Rectal smooth muscle tissue (tissue), 1 donor: ENCODE data around the gene DOC2B.

Experiments
- H3K27ac ChIP-seq: one replicate; pipeline ENCODE4 v1.7.0; 2013; ENCODE audit warnings: low read depth, low read length, inconsistent platforms
- H3K27me3 ChIP-seq: one replicate; pipeline ENCODE4 v1.7.0; 2013; ENCODE audit warnings: low read length; ENCODE audit not compliant: control insufficient read depth, insufficient read depth
- H3K36me3 ChIP-seq: one replicate; pipeline ENCODE4 v1.7.0; 2013; ENCODE audit warnings: low read length; ENCODE audit not compliant: control insufficient read depth, insufficient read depth
- H3K4me1 ChIP-seq: one replicate; pipeline ENCODE4 v1.7.0; 2013; ENCODE audit warnings: low read length; ENCODE audit not compliant: control insufficient read depth, insufficient read depth
- H3K4me3 ChIP-seq: one replicate; pipeline ENCODE4 v1.7.0; 2013; ENCODE audit warnings: low read length
- H3K9ac ChIP-seq: one replicate; pipeline ENCODE4 v1.7.0; 2013; ENCODE audit warnings: low read length

Gene DOC2B

GRCh38 chr17:161481-161880 is 20.0 kb downstream of the DOC2B start:
- Histone ChIP-seq H3K36me3 (no peaks in the 10 kb centered on the region), H3K27me3 (no peaks in the 10 kb centered on the region), H3K27ac (no peak overlapping the region), H3K9ac (no peak overlapping the region), H3K4me1 (no peaks in the 10 kb centered on the region), H3K4me3 (no peak overlapping the region)

- Histone ChIP-seq H3K27ac (no peak overlapping the region), H3K4me1 (no peaks in the 10 kb centered on the region), H3K4me3 (no peak overlapping the region), H3K27me3 (no peaks in the 10 kb centered on the region), H3K36me3 (no peaks in the 10 kb centered on the region), H3K9ac (no peak overlapping the region)
These were observed 21.1 kb downstream of the DOC2B start for GRCh38 chr17:160336-160735.

GRCh38 chr17:159609-160008 is 21.8 kb downstream of the DOC2B start:
- Histone ChIP-seq H3K4me3 (no peak overlapping the region), H3K4me1 (no peaks in the 10 kb centered on the region), H3K36me3 (no peaks in the 10 kb centered on the region), H3K27ac (no peak overlapping the region), H3K27me3 (no peaks in the 10 kb centered on the region), H3K9ac (no peak overlapping the region)

GRCh38 chr17:158379-158778 is 23.1 kb downstream of the DOC2B start:
- H3K27ac ChIP-seq, result no peak overlapping the region
- H3K4me1 ChIP-seq, result no peaks in the 10 kb centered on the region
- no peaks in the 10 kb centered on the region for H3K36me3 ChIP-seq
- H3K27me3 ChIP-seq, result no peaks in the 10 kb centered on the region
- H3K4me3 ChIP-seq, result no peak overlapping the region
- no peak overlapping the region for H3K9ac ChIP-seq

- no peaks in the 10 kb centered on the region for H3K27me3 ChIP-seq
- no peaks in the 10 kb centered on the region for H3K36me3 ChIP-seq
- no peak overlapping the region for H3K27ac ChIP-seq
- no peaks in the 10 kb centered on the region for H3K4me1 ChIP-seq
- H3K9ac ChIP-seq, result no peak overlapping the region
- H3K4me3 ChIP-seq, result no peak overlapping the region
These were observed 23.5 kb downstream of the DOC2B start for GRCh38 chr17:157901-158300.

GRCh38 chr17:156946-157345 is 24.5 kb downstream of the DOC2B start:
- no peaks in the 10 kb centered on the region for H3K27me3 ChIP-seq
- H3K4me1 ChIP-seq, result no peaks in the 10 kb centered on the region
- no peaks in the 10 kb centered on the region for H3K36me3 ChIP-seq
- no peak overlapping the region for H3K9ac ChIP-seq
- no peak overlapping the region for H3K27ac ChIP-seq
- no peak overlapping the region for H3K4me3 ChIP-seq

GRCh38 chr17:156094-156621 is 25.3 kb downstream of the DOC2B start:
- no peaks in the 10 kb centered on the region for H3K36me3 ChIP-seq
- H3K27ac ChIP-seq, result no peak overlapping the region
- no peaks in the 10 kb centered on the region for H3K4me1 ChIP-seq
- H3K4me3 ChIP-seq, result no peak overlapping the region
- H3K9ac ChIP-seq, result no peak overlapping the region
- no peaks in the 10 kb centered on the region for H3K27me3 ChIP-seq

- Histone ChIP-seq H3K27me3 (no peaks in the 10 kb centered on the region), H3K27ac (no peak overlapping the region), H3K9ac (no peak overlapping the region), H3K4me3 (no peak overlapping the region), H3K36me3 (no peaks in the 10 kb centered on the region), H3K4me1 (no peaks in the 10 kb centered on the region)
These were observed 25.9 kb downstream of the DOC2B start for GRCh38 chr17:155576-155975.

- H3K27me3 ChIP-seq, result no peaks in the 10 kb centered on the region
- no peak overlapping the region for H3K27ac ChIP-seq
- no peaks in the 10 kb centered on the region for H3K4me1 ChIP-seq
- no peaks in the 10 kb centered on the region for H3K36me3 ChIP-seq
- H3K9ac ChIP-seq, result no peak overlapping the region
- H3K4me3 ChIP-seq, result no peak overlapping the region
These were observed 27.6 kb downstream of the DOC2B start for GRCh38 chr17:153851-154250.

GRCh38 chr17:152860-153420 is 28.5 kb downstream of the DOC2B start:
- Histone ChIP-seq H3K9ac (no peak overlapping the region), H3K27ac (no peak overlapping the region), H3K27me3 (no peaks in the 10 kb centered on the region), H3K36me3 (no peaks in the 10 kb centered on the region), H3K4me1 (no peaks in the 10 kb centered on the region), H3K4me3 (no peak overlapping the region)

- H3K9ac ChIP-seq, result no peak overlapping the region
- H3K36me3 ChIP-seq, result no peaks in the 10 kb centered on the region
These were observed 29.3 kb downstream of the DOC2B start for GRCh38 chr17:151886-152859.

GRCh38 chr17:151004-151403 is 30.4 kb downstream of the DOC2B start:
- Histone ChIP-seq H3K27ac (no peak overlapping the region), H3K4me3 (no peak overlapping the region), H3K9ac (no peak overlapping the region), H3K4me1 (no peaks in the 10 kb centered on the region), H3K36me3 (no peaks in the 10 kb centered on the region), H3K27me3 (no peaks in the 10 kb centered on the region)

More at GRCh38 chr17:151886-152859, 29.3 kb downstream of the DOC2B start:
- Histone ChIP-seq H3K27me3 (no peaks in the 10 kb centered on the region), H3K4me3 (no peak overlapping the region), H3K4me1 (no peaks in the 10 kb centered on the region), H3K27ac (no peak overlapping the region)
